Measurements from ENCODE around the gene SETD4.

The SETD4 gene

GRCh38 chr21:36097427-36098181 lies 37.3 kb upstream of the SETD4 start:
- H3K27me3 ChIP-seq (ENCODE audit: control insufficient read depth, insufficient read depth, low read length) = no peaks in the 10 kb centered on the region
- no CpG with 5 or more reads among the region's 8 CpGs for WGBS (ENCODE audit: insufficient coverage, insufficient read length)
- no peak overlapping the region for H3K4me3 ChIP-seq (ENCODE audit: low read length)
- DNase-seq (ENCODE audit: low read depth, low spot score) = no peak
- H3K27ac ChIP-seq (ENCODE audit: low read length) = peak overlapping the region; percentile 100
- no peaks in the 10 kb centered on the region for H3K36me3 ChIP-seq (ENCODE audit: control insufficient read depth, insufficient read depth, low read length)
- H3K4me1 ChIP-seq (ENCODE audit: control insufficient read depth, insufficient read depth, low read length) = peaks cover 6% of the 10 kb centered on the region; the same call in 1 of the 2 replicates
- peaks cover 5% of the 10 kb centered on the region for H3K9me3 ChIP-seq (ENCODE audit: control insufficient read depth, insufficient read depth, low read length)

DNA sequence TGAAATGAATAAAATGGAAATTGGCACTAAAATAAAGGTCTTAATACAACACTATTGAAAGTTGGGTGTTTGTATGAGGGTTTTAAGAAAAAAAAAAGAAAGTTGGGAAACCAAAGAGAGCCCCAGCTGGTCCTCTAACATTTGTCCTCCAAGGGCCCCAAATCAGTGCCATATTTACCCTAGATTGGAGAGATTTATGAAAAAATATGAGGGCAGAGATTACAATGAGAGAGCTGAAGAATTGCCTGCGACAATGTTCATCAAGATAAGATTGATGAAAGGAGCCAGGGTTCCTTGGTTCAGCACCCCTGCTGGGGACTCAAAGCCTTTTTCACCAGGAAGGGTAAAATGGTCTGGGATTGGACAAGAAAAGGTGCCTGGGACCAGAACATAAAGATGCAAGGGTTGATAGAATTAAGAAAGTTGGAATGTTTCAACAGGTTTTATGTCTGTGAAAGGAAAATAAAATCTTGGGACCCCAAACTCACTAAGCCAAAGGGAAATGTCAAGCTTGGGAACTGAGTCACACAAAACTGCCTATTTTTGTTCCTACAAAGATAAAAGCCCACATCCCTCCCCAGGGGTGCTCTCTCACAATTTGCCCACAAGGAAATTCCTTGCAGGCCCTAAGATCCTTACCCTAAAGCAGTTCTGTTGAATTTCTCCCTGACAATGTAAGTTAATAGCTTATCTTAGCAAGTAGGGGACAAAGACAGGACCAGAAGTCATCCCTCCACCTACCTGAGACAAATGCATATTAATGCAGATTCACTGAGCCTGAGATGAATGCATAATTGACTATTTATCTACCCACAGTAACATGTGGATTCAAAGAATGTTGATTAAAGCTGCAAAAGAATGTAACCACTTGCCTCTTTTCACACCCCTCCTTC lies 36.3 kb upstream of the SETD4 start:
- peak overlapping the region; percentile 33 for H3K27ac ChIP-seq (ENCODE audit: low read length)

GRCh38 chr21:36093512-36093911 lies 33.2 kb upstream of the SETD4 start:
- no peaks in the 10 kb centered on the region for H3K27me3 ChIP-seq (ENCODE audit: control insufficient read depth, insufficient read depth, low read length)
- peaks cover 5% of the 10 kb centered on the region for H3K9me3 ChIP-seq (ENCODE audit: control insufficient read depth, insufficient read depth, low read length)
- H3K4me1 ChIP-seq (ENCODE audit: control insufficient read depth, insufficient read depth, low read length) = peaks cover 3% of the 10 kb centered on the region; the same call in 1 of the 2 replicates
- H3K4me3 ChIP-seq (ENCODE audit: low read length) = no peak overlapping the region
- no peak overlapping the region for H3K27ac ChIP-seq (ENCODE audit: low read length)
- no CpG with 5 or more reads among the region's 1 CpG for WGBS (ENCODE audit: insufficient coverage, insufficient read length)
- no peak for DNase-seq (ENCODE audit: low read depth, low spot score)
- H3K36me3 ChIP-seq (ENCODE audit: control insufficient read depth, insufficient read depth, low read length) = no peaks in the 10 kb centered on the region

More for the DNA sequence above, 36.3 kb upstream of the SETD4 start:
- no CpG with 5 or more reads among the region's 1 CpG for WGBS (ENCODE audit: insufficient coverage, insufficient read length)
- DNase-seq (ENCODE audit: low read depth, low spot score) = peak; percentile 66
- Histone ChIP-seq H3K4me1 (ENCODE audit: control insufficient read depth, insufficient read depth, low read length) (peaks cover 6% of the 10 kb centered on the region; the same call in 1 of the 2 replicates), H3K27me3 (ENCODE audit: control insufficient read depth, insufficient read depth, low read length) (no peaks in the 10 kb centered on the region), H3K4me3 (ENCODE audit: low read length) (no peak overlapping the region), H3K9me3 (ENCODE audit: control insufficient read depth, insufficient read depth, low read length) (peaks cover 5% of the 10 kb centered on the region), H3K36me3 (ENCODE audit: control insufficient read depth, insufficient read depth, low read length) (no peaks in the 10 kb centered on the region)

DNA sequence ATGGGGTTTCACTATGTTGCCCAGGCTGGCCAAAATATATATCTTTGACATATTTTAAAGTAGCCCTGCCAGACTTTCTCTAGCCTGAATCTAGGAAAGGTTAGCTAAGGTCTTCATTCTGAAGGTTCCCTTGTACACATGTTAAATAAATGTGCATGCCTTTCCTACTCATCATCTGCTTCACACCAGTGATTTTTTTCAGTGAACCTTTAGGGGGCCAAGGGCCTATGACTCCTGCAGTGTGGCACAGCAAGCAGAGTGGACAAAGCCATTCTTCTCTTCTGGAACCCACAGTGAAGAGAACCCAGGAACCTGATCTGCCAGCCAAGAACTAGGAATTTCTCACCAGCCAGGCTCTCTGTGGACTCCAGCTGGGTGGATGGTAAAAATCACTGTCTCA lies 32.4 kb upstream of the SETD4 start:
- no peak overlapping the region for H3K4me3 ChIP-seq (ENCODE audit: low read length)
- H3K27ac ChIP-seq (ENCODE audit: low read length) = no peak overlapping the region
- no peaks in the 10 kb centered on the region for H3K36me3 ChIP-seq (ENCODE audit: control insufficient read depth, insufficient read depth, low read length)
- H3K4me1 ChIP-seq (ENCODE audit: control insufficient read depth, insufficient read depth, low read length) = peaks cover 1% of the 10 kb centered on the region; the same call in 1 of the 2 replicates
- no peaks in the 10 kb centered on the region for H3K27me3 ChIP-seq (ENCODE audit: control insufficient read depth, insufficient read depth, low read length)
- peaks cover 5% of the 10 kb centered on the region for H3K9me3 ChIP-seq (ENCODE audit: control insufficient read depth, insufficient read depth, low read length)
- no peak for DNase-seq (ENCODE audit: low read depth, low spot score)

- no peaks in the 10 kb centered on the region for H3K36me3 ChIP-seq (ENCODE audit: control insufficient read depth, insufficient read depth, low read length)
- no peak overlapping the region for H3K27ac ChIP-seq (ENCODE audit: low read length)
- DNase-seq (ENCODE audit: low read depth, low spot score) = no peak
- no peak overlapping the region for H3K4me3 ChIP-seq (ENCODE audit: low read length)
- no peaks in the 10 kb centered on the region for H3K27me3 ChIP-seq (ENCODE audit: control insufficient read depth, insufficient read depth, low read length)
- WGBS (ENCODE audit: insufficient coverage, insufficient read length) = no CpG with 5 or more reads among the region's 3 CpGs
- H3K4me1 ChIP-seq (ENCODE audit: control insufficient read depth, insufficient read depth, low read length) = peaks cover 2% of the 10 kb centered on the region
- H3K9me3 ChIP-seq (ENCODE audit: control insufficient read depth, insufficient read depth, low read length) = peaks cover 5% of the 10 kb centered on the region
These were observed 29.6 kb upstream of the SETD4 start for GRCh38 chr21:36089946-36090345.

DNA sequence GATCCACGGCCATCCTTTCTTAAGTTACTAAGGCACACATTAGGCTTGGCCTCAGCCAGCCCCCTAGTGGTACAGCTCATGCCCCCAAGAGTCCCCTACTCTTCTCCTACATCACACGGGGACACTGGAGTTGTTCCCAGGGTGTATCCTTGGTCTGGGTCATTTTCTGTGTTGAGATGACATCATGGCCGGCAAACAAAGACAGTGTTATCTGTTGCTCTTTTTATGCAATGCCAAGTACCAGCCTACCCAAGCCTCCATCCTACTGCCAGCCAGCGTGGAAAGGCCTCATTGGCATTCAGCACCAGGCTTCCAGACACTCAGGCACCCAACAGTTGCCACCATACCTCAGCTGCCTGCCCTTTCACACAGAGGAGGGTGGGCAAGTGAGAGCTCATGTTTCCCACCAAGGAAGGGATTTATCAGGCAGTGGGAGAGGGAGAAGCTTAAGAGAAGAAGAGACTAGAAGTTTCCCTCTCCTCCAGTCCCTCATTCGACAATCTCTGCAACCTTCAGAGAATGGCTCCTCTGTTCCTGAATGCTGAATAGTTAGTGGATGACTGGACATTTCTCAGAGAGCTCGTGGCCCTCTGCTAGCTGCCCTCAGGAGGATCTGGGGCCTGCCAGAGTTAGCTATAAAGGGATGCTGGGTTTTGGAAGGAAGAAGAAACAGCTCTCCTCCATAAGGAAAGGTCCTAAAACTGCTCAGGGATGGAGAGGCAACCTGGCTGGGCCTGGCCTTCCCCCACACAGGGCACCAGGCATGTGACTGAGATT lies 27.2 kb upstream of the SETD4 start:
- Histone ChIP-seq H3K27ac (ENCODE audit: low read length) (no peak overlapping the region), H3K9me3 (ENCODE audit: control insufficient read depth, insufficient read depth, low read length) (no peaks in the 10 kb centered on the region), H3K4me3 (ENCODE audit: low read length) (no peak overlapping the region), H3K4me1 (ENCODE audit: control insufficient read depth, insufficient read depth, low read length) (peaks cover 2% of the 10 kb centered on the region), H3K36me3 (ENCODE audit: control insufficient read depth, insufficient read depth, low read length) (no peaks in the 10 kb centered on the region), H3K27me3 (ENCODE audit: control insufficient read depth, insufficient read depth, low read length) (no peaks in the 10 kb centered on the region)
- WGBS (ENCODE audit: insufficient coverage, insufficient read length) = no CpG with 5 or more reads among the region's 6 CpGs
- DNase-seq (ENCODE audit: low read depth, low spot score) = no peak

DNA sequence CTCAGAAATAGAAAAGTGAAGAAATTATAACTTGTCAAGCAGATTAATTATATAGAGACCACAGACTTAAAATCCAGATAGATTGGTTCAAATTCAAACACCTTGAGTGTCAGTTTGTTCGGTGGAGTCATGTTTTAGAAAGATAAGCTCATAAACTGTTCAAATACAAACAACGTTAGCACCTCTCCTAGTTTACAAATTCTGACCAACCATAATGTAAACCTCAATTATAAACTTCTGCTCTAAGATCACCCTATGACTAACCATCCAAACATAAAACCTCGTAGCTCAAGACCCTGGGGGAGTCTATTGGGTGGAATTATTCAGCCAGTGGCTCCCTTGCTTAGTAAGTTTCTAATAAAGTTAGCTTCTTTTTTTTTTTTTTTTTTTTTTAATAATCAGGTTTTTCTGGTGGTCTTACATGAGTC lies 21.9 kb upstream of the SETD4 start:
- Histone ChIP-seq H3K9me3 (ENCODE audit: control insufficient read depth, insufficient read depth, low read length) (no peaks in the 10 kb centered on the region), H3K4me1 (ENCODE audit: control insufficient read depth, insufficient read depth, low read length) (no peaks in the 10 kb centered on the region), H3K4me3 (ENCODE audit: low read length) (no peak overlapping the region), H3K27ac (ENCODE audit: low read length) (no peak overlapping the region), H3K27me3 (ENCODE audit: control insufficient read depth, insufficient read depth, low read length) (no peaks in the 10 kb centered on the region), H3K36me3 (ENCODE audit: control insufficient read depth, insufficient read depth, low read length) (no peaks in the 10 kb centered on the region)
- no CpG with 5 or more reads among the region's 3 CpGs for WGBS (ENCODE audit: insufficient coverage, insufficient read length)
- no peak for DNase-seq (ENCODE audit: low read depth, low spot score)

- Histone ChIP-seq H3K27ac (ENCODE audit: low read length) (no peak overlapping the region), H3K9me3 (ENCODE audit: control insufficient read depth, insufficient read depth, low read length) (no peaks in the 10 kb centered on the region), H3K4me1 (ENCODE audit: control insufficient read depth, insufficient read depth, low read length) (no peaks in the 10 kb centered on the region), H3K27me3 (ENCODE audit: control insufficient read depth, insufficient read depth, low read length) (no peaks in the 10 kb centered on the region), H3K4me3 (ENCODE audit: low read length) (no peak overlapping the region), H3K36me3 (ENCODE audit: control insufficient read depth, insufficient read depth, low read length) (no peaks in the 10 kb centered on the region)
- no peak for DNase-seq (ENCODE audit: low read depth, low spot score)
- no CpG with 5 or more reads among the region's 1 CpG for WGBS (ENCODE audit: insufficient coverage, insufficient read length)
These were observed 20.1 kb upstream of the SETD4 start for GRCh38 chr21:36080386-36080785.

DNA sequence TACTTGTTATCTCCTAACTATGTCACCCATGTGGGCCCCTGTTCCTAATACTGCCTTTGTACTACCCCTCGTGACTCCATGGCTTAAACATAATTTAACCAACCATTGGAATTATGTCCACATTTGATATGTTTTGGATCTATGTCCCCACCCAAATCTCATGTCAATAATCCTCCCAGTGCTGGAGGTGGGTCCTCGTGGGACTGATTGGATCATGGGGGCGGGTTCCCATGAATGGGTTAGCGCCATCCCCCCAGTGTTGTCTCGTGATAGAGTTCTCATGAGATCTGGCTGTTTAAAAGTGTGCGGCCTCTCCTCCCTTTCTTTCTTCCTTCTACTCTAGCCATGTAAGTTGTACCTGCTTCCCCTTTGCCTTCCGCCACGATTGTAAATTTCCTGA lies 19.3 kb upstream of the SETD4 start:
- Histone ChIP-seq H3K4me1 (ENCODE audit: control insufficient read depth, insufficient read depth, low read length) (no peaks in the 10 kb centered on the region), H3K27me3 (ENCODE audit: control insufficient read depth, insufficient read depth, low read length) (no peaks in the 10 kb centered on the region), H3K36me3 (ENCODE audit: control insufficient read depth, insufficient read depth, low read length) (no peaks in the 10 kb centered on the region), H3K4me3 (ENCODE audit: low read length) (no peak overlapping the region), H3K9me3 (ENCODE audit: control insufficient read depth, insufficient read depth, low read length) (no peaks in the 10 kb centered on the region), H3K27ac (ENCODE audit: low read length) (no peak overlapping the region)
- no peak for DNase-seq (ENCODE audit: low read depth, low spot score)
- WGBS (ENCODE audit: insufficient coverage, insufficient read length) = no CpG with 5 or more reads among the region's 8 CpGs

GRCh38 chr21:36079010-36079649 lies 18.8 kb upstream of the SETD4 start:
- no peak overlapping the region for H3K27ac ChIP-seq (ENCODE audit: low read length)
- no peaks in the 10 kb centered on the region for H3K27me3 ChIP-seq (ENCODE audit: control insufficient read depth, insufficient read depth, low read length)
- no peaks in the 10 kb centered on the region for H3K36me3 ChIP-seq (ENCODE audit: control insufficient read depth, insufficient read depth, low read length)
- DNase-seq (ENCODE audit: low read depth, low spot score) = no peak
- no peaks in the 10 kb centered on the region for H3K4me1 ChIP-seq (ENCODE audit: control insufficient read depth, insufficient read depth, low read length)
- no peaks in the 10 kb centered on the region for H3K9me3 ChIP-seq (ENCODE audit: control insufficient read depth, insufficient read depth, low read length)
- no peak overlapping the region for H3K4me3 ChIP-seq (ENCODE audit: low read length)
- WGBS (ENCODE audit: insufficient coverage, insufficient read length) = no CpG with 5 or more reads among the region's 14 CpGs
